GM12874 (cell line): ENCODE data around the gene UBE2Q2.

Experiments used
- TF ChIP-seq, protein P1 (sequence below): IDR thresholded peaks from 2 replicates; pipeline ENCODE4 v1.5.1; 2011; ENCODE audit warnings: low read depth, mild to moderate bottlenecking, control low read depth, low read length, moderate library complexity; ENCODE audit not compliant: insufficient read depth

Gene UBE2Q2

GRCh38 chr15:75842722-75843677 is at the start of gene UBE2Q2:
Gene UBE2Q2 (plus strand): TSS chr15:75843447. CDS start chr15:75843667, 220 bp downstream.
- TF ChIP-seq, protein P1, sequence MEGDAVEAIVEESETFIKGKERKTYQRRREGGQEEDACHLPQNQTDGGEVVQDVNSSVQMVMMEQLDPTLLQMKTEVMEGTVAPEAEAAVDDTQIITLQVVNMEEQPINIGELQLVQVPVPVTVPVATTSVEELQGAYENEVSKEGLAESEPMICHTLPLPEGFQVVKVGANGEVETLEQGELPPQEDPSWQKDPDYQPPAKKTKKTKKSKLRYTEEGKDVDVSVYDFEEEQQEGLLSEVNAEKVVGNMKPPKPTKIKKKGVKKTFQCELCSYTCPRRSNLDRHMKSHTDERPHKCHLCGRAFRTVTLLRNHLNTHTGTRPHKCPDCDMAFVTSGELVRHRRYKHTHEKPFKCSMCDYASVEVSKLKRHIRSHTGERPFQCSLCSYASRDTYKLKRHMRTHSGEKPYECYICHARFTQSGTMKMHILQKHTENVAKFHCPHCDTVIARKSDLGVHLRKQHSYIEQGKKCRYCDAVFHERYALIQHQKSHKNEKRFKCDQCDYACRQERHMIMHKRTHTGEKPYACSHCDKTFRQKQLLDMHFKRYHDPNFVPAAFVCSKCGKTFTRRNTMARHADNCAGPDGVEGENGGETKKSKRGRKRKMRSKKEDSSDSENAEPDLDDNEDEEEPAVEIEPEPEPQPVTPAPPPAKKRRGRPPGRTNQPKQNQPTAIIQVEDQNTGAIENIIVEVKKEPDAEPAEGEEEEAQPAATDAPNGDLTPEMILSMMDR, result no peak

- TF ChIP-seq, protein P1, result no peak
Measured at GRCh38 chr15:75796321-75796720, 46.9 kb upstream of the UBE2Q2 start.

DNA sequence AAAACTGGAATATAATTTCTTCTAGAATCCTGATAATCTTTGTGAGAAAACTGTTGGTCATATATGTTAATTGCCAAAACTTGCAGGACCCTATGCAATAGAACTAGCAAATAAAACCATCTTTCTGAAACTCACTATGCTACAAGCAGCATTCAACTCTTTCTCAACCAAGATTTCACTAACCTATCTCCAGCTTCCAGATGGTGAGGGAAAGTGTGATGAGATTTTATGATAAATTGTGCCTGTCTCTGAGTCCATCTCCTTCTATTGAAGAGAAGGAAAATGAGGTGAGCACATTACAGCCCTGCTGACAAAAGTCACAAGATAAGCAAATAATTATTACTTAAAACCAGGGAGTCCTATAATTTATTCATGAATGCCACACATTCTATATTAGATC is 44.1 kb upstream of the UBE2Q2 start:
- TF ChIP-seq, protein P1, result no peak

DNA sequence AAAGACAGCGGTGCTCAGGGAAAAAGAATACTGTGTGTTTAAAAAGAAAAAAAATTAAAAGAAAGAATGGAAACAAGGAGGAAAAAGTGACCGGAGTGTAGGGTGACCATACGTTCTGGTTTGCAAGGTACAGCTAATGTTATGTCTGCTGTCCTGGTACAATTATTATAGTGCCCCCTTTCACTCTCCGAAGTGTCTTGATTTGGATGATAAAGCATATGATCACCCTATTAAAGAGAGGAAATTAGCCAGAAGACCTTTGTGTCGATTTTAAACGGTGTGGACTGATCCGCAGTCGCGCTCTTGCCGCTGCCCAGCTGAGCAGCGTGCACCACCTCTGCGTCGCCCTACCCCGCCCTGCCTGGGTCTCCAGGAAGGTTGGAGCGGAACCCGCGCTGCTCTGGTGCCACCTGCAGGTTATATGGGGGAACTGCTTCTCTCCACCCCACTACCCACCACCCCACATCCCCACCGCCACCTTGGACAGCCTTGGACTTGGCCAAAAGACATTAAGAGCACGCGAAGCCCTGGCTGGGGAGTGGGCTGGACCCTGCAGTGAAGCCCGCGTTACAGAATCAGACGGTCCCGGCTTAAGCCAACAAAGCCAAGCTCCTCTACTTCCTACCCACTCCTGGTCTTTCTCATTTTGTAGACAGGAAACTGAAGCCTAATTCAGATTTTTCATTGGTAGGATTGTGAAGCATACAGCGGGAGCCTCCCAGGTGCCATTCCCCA is 41.2 kb upstream of the UBE2Q2 start:
- TF ChIP-seq, protein P1, result peak; percentile 91

- TF ChIP-seq, protein P1, result no peak
Measured at GRCh38 chr15:75808563-75808962, 34.7 kb upstream of the UBE2Q2 start.

DNA sequence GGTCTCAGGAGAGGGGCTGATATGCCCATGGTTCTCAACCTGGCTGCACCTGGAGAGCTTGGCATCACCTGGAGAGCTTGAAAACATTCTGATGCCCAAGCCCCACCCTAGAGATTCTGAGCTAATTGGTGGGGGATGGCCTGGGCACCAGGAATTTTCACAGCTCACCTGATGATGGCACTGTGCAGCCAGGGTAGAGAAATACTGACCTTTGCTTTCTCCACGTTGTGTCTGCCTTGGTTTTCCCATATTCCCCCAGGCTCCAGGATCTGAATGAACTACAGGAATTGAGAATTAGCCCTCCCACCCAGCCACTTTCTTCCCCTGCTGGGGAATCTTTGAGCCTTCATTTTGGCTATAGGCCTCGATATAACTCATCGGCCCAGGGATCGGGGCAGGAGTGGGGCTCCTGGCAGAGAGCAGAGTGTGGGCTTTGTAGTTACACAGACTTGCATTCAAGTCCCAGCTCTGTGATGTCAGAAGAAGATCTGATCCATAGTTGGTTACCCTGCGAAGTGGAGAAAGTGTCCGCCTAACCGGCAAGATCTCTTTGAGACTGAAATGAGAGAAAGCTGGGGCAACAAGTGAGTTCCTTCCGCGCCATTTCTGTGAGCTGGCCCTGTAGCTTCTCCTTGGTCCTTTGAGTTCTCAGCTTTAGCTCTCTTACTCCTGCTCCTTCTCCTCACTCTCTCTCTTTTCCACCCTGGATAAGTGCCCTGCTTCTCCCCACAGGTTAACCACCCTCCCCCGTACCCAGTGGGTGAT is 33.1 kb upstream of the UBE2Q2 start:
- TF ChIP-seq, protein P1, result peak; percentile 47
